ENCODE results near the gene SNAPC1. TPM values are rescaled to one million over a fixed set of nuclear protein-coding genes. Genes with fewer than 3 reads are reported as not detected.

The SNAPC1 gene
- total RNA-seq, 1 donor from 2014 or later = 27.8 TPM

- Histone ChIP-seq H3K27me3 (no peaks in the 10 kb centered on the region), H3K36me3 (peaks cover 40% of the 10 kb centered on the region), H3K4me1 (no peaks in the 10 kb centered on the region), H4K20me1 (ENCODE audit: low read depth) (peaks cover 16% of the 10 kb centered on the region), H3K9ac (no peak overlapping the region), H3K27ac (no peak overlapping the region), H3K79me2 (ENCODE audit: low read depth) (peaks cover 53% of the 10 kb centered on the region), H3K9me3 (ENCODE audit: low read depth) (no peaks in the 10 kb centered on the region), H3K4me3 (no peak overlapping the region), H2AFZ (replicated peaks) (no peak overlapping the region), H3F3A (ENCODE audit: low read depth) (peaks cover 5% of the 10 kb centered on the region), H3K4me2 (no peak overlapping the region)
- Mint-ChIP-seq H3K4me1 (no peaks in the 10 kb centered on the region), H3K27ac (no peak overlapping the region), H3K9me3 (no peaks in the 10 kb centered on the region), H3K4me3 (no peak overlapping the region), H3K27me3 (ENCODE audit: insufficient read depth, low read depth) (no peaks in the 10 kb centered on the region), H3K36me3 (peaks cover 48% of the 10 kb centered on the region)
- no peak for DNase-seq (ENCODE audit: low spot score)
- TF ChIP-seq EZH2phosphoT487 (IDR thresholded peaks at IDR 0.05) (no peak), CTCF (IDR thresholded peaks at IDR 0.05) (peak; percentile 55), EZH2 (IDR thresholded peaks at IDR 0.05) (no peak)
These were observed 31.4 kb upstream of the SNAPC1 start for GRCh38 chr14:61730756-61731373.

GRCh38 chr14:61733972-61734371 lies 28.2 kb upstream of the SNAPC1 start:
- Mint-ChIP-seq H3K27ac (no peak overlapping the region), H3K4me3 (no peak overlapping the region), H3K9me3 (no peaks in the 10 kb centered on the region), H3K4me1 (no peaks in the 10 kb centered on the region), H3K27me3 (ENCODE audit: insufficient read depth, low read depth) (no peaks in the 10 kb centered on the region), H3K36me3 (peaks cover 42% of the 10 kb centered on the region)
- no peak overlapping the region for H3K4me2 ChIP-seq
- H3K9me3 ChIP-seq (ENCODE audit: low read depth) = no peaks in the 10 kb centered on the region
- H3K36me3 ChIP-seq = peaks cover 56% of the 10 kb centered on the region
- H3K4me1 ChIP-seq = no peaks in the 10 kb centered on the region
- H3K9ac ChIP-seq = no peak overlapping the region
- TF ChIP-seq CTCF (IDR thresholded peaks at IDR 0.05) (no peak), EZH2phosphoT487 (IDR thresholded peaks at IDR 0.05) (no peak)
- no peaks in the 10 kb centered on the region for H3F3A ChIP-seq (ENCODE audit: low read depth)
- DNase-seq (ENCODE audit: low spot score) = no peak
- H2AFZ ChIP-seq (replicated peaks) = no peak overlapping the region
- H3K4me3 ChIP-seq = no peak overlapping the region
- no peak overlapping the region for H3K27ac ChIP-seq
- peaks cover 46% of the 10 kb centered on the region for H3K79me2 ChIP-seq (ENCODE audit: low read depth)
- peaks cover 8% of the 10 kb centered on the region for H4K20me1 ChIP-seq (ENCODE audit: low read depth)
- no peaks in the 10 kb centered on the region for H3K27me3 ChIP-seq

- no peak for DNase-seq (ENCODE audit: low spot score)
- Histone ChIP-seq H2AFZ (replicated peaks) (no peak overlapping the region), H3K79me2 (ENCODE audit: low read depth) (peaks cover 32% of the 10 kb centered on the region), H3K9ac (no peak overlapping the region), H3K9me3 (ENCODE audit: low read depth) (no peaks in the 10 kb centered on the region), H3K27ac (no peak overlapping the region), H3F3A (ENCODE audit: low read depth) (no peaks in the 10 kb centered on the region), H4K20me1 (ENCODE audit: low read depth) (peaks cover 8% of the 10 kb centered on the region), H3K4me2 (no peak overlapping the region), H3K4me1 (no peaks in the 10 kb centered on the region), H3K4me3 (no peak overlapping the region), H3K27me3 (no peaks in the 10 kb centered on the region), H3K36me3 (peaks cover 66% of the 10 kb centered on the region)
- Mint-ChIP-seq H3K9me3 (no peaks in the 10 kb centered on the region), H3K27ac (no peak overlapping the region), H3K4me3 (no peak overlapping the region), H3K27me3 (ENCODE audit: insufficient read depth, low read depth) (no peaks in the 10 kb centered on the region), H3K4me1 (no peaks in the 10 kb centered on the region), H3K36me3 (peaks cover 36% of the 10 kb centered on the region)
- no peak for TF ChIP-seq EZH2phosphoT487 (IDR thresholded peaks at IDR 0.05)
- TF ChIP-seq CTCF (IDR thresholded peaks at IDR 0.05) = no peak
- TF ChIP-seq EZH2 (IDR thresholded peaks at IDR 0.05) = no peak
These were observed 25.5 kb upstream of the SNAPC1 start for GRCh38 chr14:61736751-61737150.

Measured in neural progenitor cell (in vitro differentiated cells).